GM06990 (cell line): ENCODE results near the gene ZSWIM4.

Experiments
- DNase-seq: peaks from one replicate; pipeline ENCODE4 v3.0.0-alpha.2; 2011; ENCODE audit not compliant: insufficient read length; ENCODE audit errors: extremely low read depth
- H3K27me3 ChIP-seq: replicated peaks from 2 replicates; pipeline ENCODE4 v1.6.0; 2011; ENCODE audit warnings: low read length; ENCODE audit not compliant: control insufficient read depth, insufficient read depth
- H3K36me3 ChIP-seq: 2 replicates; pipeline ENCODE4 v1.5.1; 2011; ENCODE audit warnings: low read length; ENCODE audit not compliant: control insufficient read depth, insufficient read depth
- H3K4me3 ChIP-seq: replicated peaks from 2 replicates; pipeline ENCODE4 v1.5.1; 2011; ENCODE audit warnings: low read depth, mild to moderate bottlenecking, control low read depth, low read length
- TF ChIP-seq, protein P1 (sequence below): IDR thresholded peaks from 2 replicates; pipeline ENCODE4 v1.5.1; 2011; ENCODE audit warnings: low read length, control low read depth, mild to moderate bottlenecking, inconsistent platforms; ENCODE audit not compliant: insufficient read depth, poor library complexity, severe bottlenecking

ZSWIM4 gene

GRCh38 chr19:13764101-13764807 lies 31.0 kb upstream of the ZSWIM4 start, which contains the start of gene MRI1:
Gene MRI1 (plus strand): TSS chr19:13764522. CDS start chr19:13764589, 67 bp downstream.
- Histone ChIP-seq H3K27me3 (no peaks in the 10 kb centered on the region), H3K4me3 (peak within 1 kb of the TSS; percentile 83), H3K36me3 (peaks cover 16% of the 10 kb centered on the region)
- DNase-seq = peak; percentile 79
- TF ChIP-seq, protein P1, sequence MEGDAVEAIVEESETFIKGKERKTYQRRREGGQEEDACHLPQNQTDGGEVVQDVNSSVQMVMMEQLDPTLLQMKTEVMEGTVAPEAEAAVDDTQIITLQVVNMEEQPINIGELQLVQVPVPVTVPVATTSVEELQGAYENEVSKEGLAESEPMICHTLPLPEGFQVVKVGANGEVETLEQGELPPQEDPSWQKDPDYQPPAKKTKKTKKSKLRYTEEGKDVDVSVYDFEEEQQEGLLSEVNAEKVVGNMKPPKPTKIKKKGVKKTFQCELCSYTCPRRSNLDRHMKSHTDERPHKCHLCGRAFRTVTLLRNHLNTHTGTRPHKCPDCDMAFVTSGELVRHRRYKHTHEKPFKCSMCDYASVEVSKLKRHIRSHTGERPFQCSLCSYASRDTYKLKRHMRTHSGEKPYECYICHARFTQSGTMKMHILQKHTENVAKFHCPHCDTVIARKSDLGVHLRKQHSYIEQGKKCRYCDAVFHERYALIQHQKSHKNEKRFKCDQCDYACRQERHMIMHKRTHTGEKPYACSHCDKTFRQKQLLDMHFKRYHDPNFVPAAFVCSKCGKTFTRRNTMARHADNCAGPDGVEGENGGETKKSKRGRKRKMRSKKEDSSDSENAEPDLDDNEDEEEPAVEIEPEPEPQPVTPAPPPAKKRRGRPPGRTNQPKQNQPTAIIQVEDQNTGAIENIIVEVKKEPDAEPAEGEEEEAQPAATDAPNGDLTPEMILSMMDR = no peak

GRCh38 chr19:13764821-13765394 lies 30.3 kb upstream of the ZSWIM4 start:
- H3K36me3 ChIP-seq = peaks cover 16% of the 10 kb centered on the region
- peak; percentile 54 for DNase-seq

DNA sequence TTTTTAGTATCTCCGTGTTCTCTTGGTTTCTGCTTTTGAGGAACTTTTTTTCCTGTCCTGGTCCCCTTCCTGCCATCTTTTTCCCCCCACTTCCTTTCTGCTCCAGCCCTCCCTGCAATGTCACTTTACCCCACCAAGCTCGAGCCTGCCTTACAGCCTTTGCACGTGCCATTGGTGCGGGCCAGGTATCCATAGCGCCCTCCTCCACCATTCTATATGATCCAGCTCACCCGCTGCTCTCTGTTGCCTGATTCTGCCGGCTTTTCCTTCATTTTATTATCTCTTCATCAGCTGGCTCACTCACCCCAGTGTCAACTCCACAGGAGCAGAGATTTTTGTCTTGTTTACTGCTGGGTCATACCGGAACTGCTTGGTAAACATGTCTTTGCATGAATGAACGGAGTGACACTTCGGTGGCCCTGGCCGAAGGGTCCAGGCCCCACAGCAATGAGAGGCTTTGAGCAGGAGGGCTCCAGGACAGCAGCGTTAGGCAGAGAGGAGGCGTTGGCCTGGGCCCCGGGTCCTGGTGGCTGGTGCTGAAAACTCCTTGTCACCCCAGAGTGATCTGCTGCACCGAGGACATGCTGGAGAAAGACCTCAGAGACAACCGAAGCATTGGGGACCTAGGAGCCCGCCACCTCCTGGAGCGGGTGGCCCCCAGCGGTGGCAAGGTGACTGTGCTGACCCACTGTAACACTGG lies 29.7 kb upstream of the ZSWIM4 start:
- Histone ChIP-seq H3K4me3 (peak overlapping the region; percentile 83), H3K36me3 (peaks cover 17% of the 10 kb centered on the region), H3K27me3 (no peaks in the 10 kb centered on the region)
- no peak for DNase-seq
- TF ChIP-seq, protein P1 = no peak

More at GRCh38 chr19:13764821-13765394, 30.3 kb upstream of the ZSWIM4 start:
- TF ChIP-seq, protein P1 = no peak
- peak overlapping the region; percentile 83 for H3K4me3 ChIP-seq
- H3K27me3 ChIP-seq = no peaks in the 10 kb centered on the region

- Histone ChIP-seq H3K36me3 (peaks cover 15% of the 10 kb centered on the region), H3K4me3 (no peak overlapping the region), H3K27me3 (no peaks in the 10 kb centered on the region)
- TF ChIP-seq, protein P1 = no peak
- DNase-seq = no peak
Observed at GRCh38 chr19:13766095-13766481, 29.2 kb upstream of the ZSWIM4 start.

DNA sequence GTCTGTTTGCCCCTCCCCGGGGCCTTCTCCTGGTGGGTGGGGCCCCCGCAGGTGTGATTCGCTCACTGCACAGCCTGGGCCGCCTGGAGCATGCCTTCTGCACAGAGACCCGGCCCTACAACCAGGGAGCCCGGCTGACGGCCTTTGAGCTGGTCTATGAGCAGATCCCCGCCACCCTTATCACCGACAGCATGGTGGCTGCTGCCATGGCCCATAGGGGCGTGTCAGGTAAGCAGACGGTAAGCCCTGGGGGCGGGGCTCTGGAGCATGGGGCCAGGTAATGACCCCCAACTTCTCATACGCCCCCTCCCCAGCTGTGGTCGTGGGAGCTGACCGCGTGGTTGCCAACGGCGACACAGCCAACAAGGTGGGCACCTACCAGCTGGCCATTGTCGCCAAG lies 26.7 kb upstream of the ZSWIM4 start:
- H3K36me3 ChIP-seq = peaks cover 9% of the 10 kb centered on the region
- no peak overlapping the region for H3K4me3 ChIP-seq
- DNase-seq = no peak
- H3K27me3 ChIP-seq = no peaks in the 10 kb centered on the region
- TF ChIP-seq, protein P1 = no peak
